ENCODE measurements around the gene PTPN9. TPM values are rescaled to one million over a fixed set of nuclear protein-coding genes. Genes with fewer than 3 reads are reported as not detected.
"Not testable (repeated sequence)": the region's sequence is repeated elsewhere in the genome, so short reads cannot be mapped to it uniquely, and the experiment has no call there.

Gene PTPN9
- total RNA-seq, 2 donors from 2014 or later = 17.8 to 38.4 TPM

DNA sequence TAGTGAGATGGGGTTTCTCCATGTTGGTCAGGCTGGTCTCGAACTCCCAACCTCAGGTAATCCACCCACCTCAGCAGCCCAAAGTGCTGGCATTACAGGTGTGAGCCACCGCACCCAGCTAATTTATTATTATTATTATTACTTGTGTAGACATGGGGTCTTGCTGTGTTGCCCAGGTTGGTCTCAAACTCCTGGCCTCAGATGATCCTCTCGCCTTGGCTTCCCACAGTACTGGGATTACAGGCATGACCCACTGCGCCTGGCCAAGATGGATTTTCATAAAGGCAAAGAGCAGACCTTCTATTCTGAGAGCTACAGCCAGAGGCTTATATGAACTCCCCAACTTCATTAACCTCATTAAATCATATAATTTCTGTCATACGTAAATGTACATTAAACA, 17.2 kb downstream of the PTPN9 start:
- Mint-ChIP-seq H3K4me1 (peaks cover 5% of the 10 kb centered on the region), H3K9me3 (no peaks in the 10 kb centered on the region), H3K4me3 (no peak overlapping the region), H3K36me3 (ENCODE audit: low read depth) (peaks cover 4% of the 10 kb centered on the region), H3K27ac (no peak overlapping the region), H3K27me3 (no peaks in the 10 kb centered on the region)
- ATAC-seq (replicated peaks) = no peak

DNA sequence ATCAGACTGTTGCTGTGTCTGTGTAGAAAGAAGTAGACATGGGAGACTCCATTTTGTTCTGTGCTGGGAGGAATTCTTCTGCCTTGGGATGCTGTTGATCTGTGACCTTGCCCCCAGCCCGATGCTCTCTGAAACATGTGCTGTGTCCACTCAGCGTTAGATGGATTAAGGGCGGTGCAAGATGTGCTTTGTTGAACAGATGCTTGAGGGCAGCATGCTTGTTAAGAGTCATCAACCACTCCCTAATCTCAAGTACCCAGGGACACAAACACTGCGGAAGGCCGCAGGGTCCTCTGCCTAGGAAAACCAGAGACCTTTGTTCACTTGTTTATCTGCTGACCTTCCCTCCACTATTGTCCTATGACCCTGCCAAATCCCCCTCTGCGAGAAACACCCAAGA, 19.8 kb downstream of the PTPN9 start:
- not testable (repeated sequence) for H3K27ac Mint-ChIP-seq; H3K4me1 Mint-ChIP-seq; H3K27me3 Mint-ChIP-seq; ATAC-seq (replicated peaks); H3K9me3 Mint-ChIP-seq; H3K36me3 Mint-ChIP-seq (ENCODE audit: low read depth); H3K4me3 Mint-ChIP-seq

DNA sequence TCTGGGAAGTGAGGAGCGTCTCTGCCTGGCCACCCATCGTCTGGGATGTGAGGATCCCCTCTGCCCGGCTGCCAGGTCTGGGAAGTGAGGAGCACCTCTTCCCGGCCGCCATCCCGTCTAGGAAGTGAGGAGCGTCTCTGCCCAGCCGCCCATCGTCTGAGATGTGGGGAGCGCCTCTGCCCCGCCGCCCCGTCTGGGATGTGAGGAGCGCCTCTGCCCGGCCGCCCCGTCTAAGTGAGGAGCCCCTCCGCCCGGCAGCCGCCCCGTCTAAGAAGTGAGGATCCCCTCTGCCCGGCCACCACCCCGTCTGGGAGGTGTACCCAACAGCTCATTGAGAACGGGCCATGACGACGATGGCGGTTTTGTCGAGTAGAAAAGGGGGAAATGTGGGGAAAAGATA, 20.2 kb downstream of the PTPN9 start:
- not testable (repeated sequence) for H3K4me3 Mint-ChIP-seq; H3K36me3 Mint-ChIP-seq (ENCODE audit: low read depth); ATAC-seq (replicated peaks); H3K4me1 Mint-ChIP-seq; H3K9me3 Mint-ChIP-seq; H3K27ac Mint-ChIP-seq; H3K27me3 Mint-ChIP-seq

DNA sequence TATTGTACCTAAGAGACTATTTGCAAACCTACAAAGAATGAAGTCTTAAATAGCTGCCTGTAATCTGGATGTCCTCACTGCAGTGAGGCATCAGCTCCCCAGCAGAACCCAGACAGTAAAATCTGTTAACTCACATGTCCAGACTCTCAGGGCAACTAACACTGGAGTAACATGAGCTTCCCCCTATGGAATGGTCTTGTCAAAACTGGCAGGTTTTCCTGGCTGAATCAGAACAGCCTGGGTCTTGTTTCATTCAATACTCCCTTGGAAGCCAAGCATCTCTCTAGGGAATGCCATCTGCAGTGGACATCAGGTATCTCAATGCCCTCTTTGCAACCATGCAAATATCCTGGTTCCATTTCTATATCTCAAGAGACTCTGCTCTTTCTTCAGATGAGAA, 24.4 kb downstream of the PTPN9 start:
- H3K27ac Mint-ChIP-seq = no peak overlapping the region
- no peaks in the 10 kb centered on the region for H3K9me3 Mint-ChIP-seq

DNA sequence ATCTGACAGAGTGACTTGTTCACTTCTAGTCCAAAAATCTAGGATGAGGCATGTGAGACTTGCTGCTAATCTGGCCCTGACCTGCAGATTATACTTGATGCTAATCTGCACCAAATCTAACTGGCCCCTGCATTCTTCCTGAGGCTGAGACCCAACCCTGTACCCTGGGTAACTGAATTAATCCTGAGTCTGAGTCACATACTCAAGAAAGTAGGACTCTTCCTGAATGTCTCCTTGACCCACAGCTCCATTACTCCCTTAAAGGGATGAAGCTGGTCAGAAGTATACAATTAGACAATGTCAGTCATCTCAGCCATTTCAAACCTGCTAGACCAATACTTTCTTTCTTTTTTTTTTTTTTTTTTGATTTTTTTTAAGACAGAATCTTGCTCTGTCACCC, 25.5 kb downstream of the PTPN9 start:
- no peaks in the 10 kb centered on the region for H3K9me3 Mint-ChIP-seq
- no peak for ATAC-seq (replicated peaks)

More for the DNA sequence above, 24.4 kb downstream of the PTPN9 start:
- Mint-ChIP-seq H3K4me1 (peaks cover 5% of the 10 kb centered on the region), H3K4me3 (no peak overlapping the region), H3K27me3 (no peaks in the 10 kb centered on the region), H3K36me3 (ENCODE audit: low read depth) (no peaks in the 10 kb centered on the region)
- no peak for ATAC-seq (replicated peaks)

DNA sequence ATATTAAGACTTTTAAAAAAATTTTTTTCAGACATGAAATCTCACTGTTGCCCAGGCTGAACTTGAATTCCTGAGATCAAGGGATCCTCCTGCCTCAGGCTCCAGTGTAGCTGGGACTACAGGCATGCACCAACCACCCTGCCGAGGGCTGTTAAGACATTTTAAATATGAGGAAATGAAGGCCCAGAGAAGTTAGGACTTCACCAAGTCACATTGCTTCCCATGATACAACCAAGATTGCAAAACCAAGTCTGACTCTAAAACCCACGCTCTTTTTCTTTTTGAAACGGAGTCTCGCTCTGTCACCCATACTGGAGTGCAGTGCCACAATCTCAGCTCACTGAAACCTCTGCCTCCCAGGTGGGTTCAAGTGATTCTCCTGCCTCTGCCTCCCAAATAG, 28.0 kb downstream of the PTPN9 start:
- Mint-ChIP-seq H3K36me3 (ENCODE audit: low read depth) (no peaks in the 10 kb centered on the region), H3K27me3 (no peaks in the 10 kb centered on the region), H3K4me3 (no peak overlapping the region), H3K9me3 (no peaks in the 10 kb centered on the region), H3K4me1 (no peaks in the 10 kb centered on the region), H3K27ac (no peak overlapping the region)
- no peak for ATAC-seq (replicated peaks)

More for the DNA sequence above, 25.5 kb downstream of the PTPN9 start:
- Mint-ChIP-seq H3K36me3 (ENCODE audit: low read depth) (no peaks in the 10 kb centered on the region), H3K27me3 (no peaks in the 10 kb centered on the region), H3K27ac (no peak overlapping the region), H3K4me3 (no peak overlapping the region), H3K4me1 (peaks cover 5% of the 10 kb centered on the region)

DNA sequence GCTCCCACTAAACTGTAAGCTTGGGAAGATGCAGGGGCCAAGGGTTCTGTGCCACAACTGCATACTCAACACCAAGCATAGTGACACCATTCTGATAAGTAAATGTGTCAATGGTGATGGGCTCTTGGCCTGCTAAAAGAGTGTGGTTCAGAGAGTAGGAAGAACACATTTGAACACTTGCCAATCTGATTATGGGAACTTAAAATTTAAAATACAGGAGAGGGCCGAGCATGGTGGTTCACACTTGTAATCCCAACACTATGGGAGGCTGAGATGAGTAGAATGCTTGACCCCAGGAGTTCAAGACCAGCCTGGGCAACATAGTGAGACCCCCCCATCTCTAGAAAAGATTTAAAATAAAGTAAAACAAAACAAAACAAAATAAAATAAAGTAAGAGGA, 34.1 kb downstream of the PTPN9 start:
- Mint-ChIP-seq H3K4me3 (no peak overlapping the region), H3K27ac (peak overlapping the region; percentile 74), H3K36me3 (ENCODE audit: low read depth) (no peaks in the 10 kb centered on the region), H3K4me1 (peaks cover 18% of the 10 kb centered on the region), H3K9me3 (no peaks in the 10 kb centered on the region), H3K27me3 (no peaks in the 10 kb centered on the region)
- no peak for ATAC-seq (replicated peaks)

DNA sequence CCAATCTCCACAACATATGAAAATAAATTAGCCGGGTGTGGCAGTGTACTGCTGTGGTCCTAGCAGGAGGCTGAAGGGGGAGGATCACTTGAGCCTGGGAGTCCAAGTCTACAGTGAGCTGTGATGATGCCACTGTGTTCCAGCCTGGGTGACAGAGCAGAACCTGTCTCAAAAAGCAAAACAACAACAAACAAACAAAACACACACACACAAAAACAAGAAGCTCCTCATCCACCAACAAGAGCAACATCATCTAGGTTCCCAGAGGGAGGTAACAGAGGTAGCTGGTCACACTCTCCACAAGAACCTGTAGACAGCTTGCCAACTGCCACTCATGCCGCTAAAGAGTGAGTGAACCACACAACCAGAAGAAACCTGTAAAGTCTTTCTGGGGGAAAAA, 34.8 kb downstream of the PTPN9 start:
- no peak for ATAC-seq (replicated peaks)
- no peak overlapping the region for H3K4me3 Mint-ChIP-seq
- no peaks in the 10 kb centered on the region for H3K36me3 Mint-ChIP-seq (ENCODE audit: low read depth)
- H3K4me1 Mint-ChIP-seq = peaks cover 18% of the 10 kb centered on the region
- H3K27ac Mint-ChIP-seq = peak overlapping the region; percentile 8
- H3K27me3 Mint-ChIP-seq = no peaks in the 10 kb centered on the region
- H3K9me3 Mint-ChIP-seq = no peaks in the 10 kb centered on the region

DNA sequence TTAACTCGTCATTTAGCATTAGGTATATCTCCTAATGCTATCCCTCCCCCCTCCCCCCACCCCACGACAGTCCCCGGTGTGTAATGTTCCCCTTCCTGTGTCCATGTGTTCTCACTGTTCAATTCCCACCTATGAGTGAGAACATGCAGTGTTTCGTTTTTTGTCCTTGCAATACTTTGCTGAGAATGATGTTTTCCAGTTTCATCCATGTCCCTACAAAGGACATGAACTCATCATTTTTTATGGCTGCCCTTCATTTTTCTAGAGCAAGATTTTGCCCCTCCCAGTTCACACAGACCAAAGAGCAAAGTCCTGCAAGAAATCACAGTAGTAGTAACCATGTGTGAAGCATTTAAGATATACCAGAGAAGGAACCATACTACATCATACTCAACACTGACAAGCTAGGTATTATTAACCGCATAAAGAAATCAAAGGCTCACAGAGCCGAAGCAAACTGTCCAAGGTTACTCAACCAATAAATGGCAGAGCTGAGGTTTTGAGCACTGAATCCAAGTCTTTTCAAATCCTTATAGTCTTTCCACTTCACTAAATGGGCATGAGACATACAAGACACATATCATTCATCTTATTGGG, 36.1 kb downstream of the PTPN9 start:
- H3K27me3 Mint-ChIP-seq; H3K9me3 Mint-ChIP-seq; ATAC-seq (replicated peaks); H3K4me3 Mint-ChIP-seq; H3K36me3 Mint-ChIP-seq (ENCODE audit: low read depth): not testable (repeated sequence)
- H3K27ac Mint-ChIP-seq = peak overlapping the region; percentile 13
- peaks cover 18% of the 10 kb centered on the region for H3K4me1 Mint-ChIP-seq

DNA sequence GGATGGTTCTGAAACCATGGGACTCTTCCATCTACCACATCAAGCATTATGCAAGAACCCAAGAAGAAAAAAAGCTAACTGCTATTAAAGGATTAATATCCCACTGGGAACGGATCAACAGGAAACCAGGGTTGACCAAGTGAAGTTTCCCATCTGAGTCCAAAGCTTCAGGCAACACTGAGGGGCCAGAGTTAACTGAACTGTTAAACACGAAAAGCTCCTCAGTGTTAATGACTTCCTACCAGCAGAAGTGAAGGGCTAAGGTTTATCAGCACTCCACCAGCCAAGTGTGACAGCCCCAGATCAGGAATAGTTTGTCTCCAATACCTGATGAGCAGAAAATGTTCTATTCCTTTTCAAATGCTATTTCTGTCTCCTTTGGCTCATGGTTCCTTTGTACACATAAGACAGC, 36.7 kb downstream of the PTPN9 start:
- Mint-ChIP-seq H3K36me3 (ENCODE audit: low read depth) (no peaks in the 10 kb centered on the region), H3K27me3 (no peaks in the 10 kb centered on the region), H3K9me3 (no peaks in the 10 kb centered on the region), H3K4me3 (no peak overlapping the region), H3K27ac (no peak overlapping the region), H3K4me1 (peaks cover 18% of the 10 kb centered on the region)
- no peak for ATAC-seq (replicated peaks)

DNA sequence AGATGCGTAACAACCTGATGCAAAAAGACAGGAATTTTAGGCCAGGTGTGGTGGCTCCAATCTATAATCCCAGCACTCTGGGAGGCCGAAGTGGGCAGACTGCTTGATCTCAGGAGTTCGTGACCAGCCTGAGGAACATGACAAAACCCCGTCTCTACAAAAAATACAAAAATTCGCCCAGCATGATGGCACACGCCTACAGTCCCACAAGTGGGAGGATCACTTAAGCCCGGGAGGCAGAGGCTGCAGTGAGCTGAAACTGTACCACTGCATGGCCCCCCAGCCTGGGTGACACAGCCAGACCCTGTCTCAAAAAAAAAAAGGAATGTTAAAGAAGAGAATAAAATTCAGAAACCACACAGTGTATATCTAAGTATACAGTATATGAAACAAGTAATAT, 40.7 kb downstream of the PTPN9 start:
- Mint-ChIP-seq H3K4me3 (no peak overlapping the region), H3K4me1 (peaks cover 20% of the 10 kb centered on the region), H3K9me3 (no peaks in the 10 kb centered on the region), H3K27ac (no peak overlapping the region), H3K36me3 (ENCODE audit: low read depth) (peaks cover 16% of the 10 kb centered on the region), H3K27me3 (no peaks in the 10 kb centered on the region)
- no peak for ATAC-seq (replicated peaks)

DNA sequence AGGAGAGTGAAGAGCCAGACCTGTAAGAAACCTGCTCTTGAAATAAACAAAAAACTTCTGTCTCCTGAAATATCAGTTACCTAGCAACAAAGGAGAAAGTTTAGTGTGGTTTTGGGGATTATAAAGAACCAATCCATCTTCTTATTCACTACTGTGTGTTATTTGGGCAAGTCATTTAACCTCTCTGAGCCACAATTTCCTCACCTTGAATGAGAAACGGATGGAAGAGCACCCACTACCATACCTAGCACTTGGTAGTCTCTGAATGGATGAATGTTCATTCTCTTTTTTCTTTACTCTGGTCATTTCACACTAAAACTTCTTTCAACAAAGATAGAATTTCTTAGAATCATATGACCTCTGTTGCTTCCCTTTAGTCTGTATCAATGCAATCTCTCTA, 45.2 kb downstream of the PTPN9 start:
- no peak overlapping the region for H3K4me3 Mint-ChIP-seq
- H3K27ac Mint-ChIP-seq = peak overlapping the region; percentile 78
- no peaks in the 10 kb centered on the region for H3K27me3 Mint-ChIP-seq
- H3K9me3 Mint-ChIP-seq = no peaks in the 10 kb centered on the region
- H3K36me3 Mint-ChIP-seq (ENCODE audit: low read depth) = peaks cover 16% of the 10 kb centered on the region
- ATAC-seq (replicated peaks) = peak; percentile 63
- H3K4me1 Mint-ChIP-seq = peaks cover 17% of the 10 kb centered on the region

DNA sequence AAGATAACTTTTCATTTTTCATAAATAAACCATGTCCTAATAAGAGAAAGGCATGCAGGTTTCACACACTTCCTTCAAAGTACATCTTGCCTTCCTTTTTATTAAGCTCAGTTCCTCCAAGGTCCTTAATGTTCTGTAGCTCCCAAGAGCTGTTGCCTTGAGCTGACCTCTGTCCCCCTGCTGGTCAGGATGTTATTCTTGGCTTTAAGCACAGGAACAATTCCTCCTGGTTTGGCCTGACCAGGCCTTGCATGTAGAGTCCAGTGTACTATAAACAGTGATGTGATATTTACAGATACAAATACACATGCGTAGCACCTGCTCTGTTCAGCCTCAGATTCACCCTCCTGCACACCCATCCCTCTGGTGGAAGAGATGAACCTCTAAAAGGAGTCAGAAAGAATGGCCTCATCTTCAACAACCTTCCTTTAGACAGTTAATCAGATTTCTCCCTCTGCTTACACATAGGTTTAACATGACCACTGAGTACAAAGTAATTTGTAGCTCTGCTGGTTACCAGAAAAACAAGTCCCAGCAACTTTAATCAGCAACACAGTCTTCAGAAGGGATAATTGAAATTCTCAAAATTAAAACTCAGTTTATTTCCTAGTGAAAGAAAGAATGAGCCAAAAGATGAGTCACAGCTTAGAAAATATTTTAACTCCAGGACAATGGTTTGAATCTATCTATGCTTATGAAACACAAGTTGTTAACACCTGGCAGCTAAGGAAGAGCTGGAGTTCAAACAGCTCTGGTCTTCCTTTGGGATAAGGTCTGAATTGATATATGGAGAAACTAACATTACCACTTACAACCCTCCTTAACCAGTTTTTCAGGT, 46.5 kb downstream of the PTPN9 start:
- Mint-ChIP-seq H3K36me3 (ENCODE audit: low read depth) (peaks cover 16% of the 10 kb centered on the region), H3K4me3 (no peak overlapping the region), H3K9me3 (no peaks in the 10 kb centered on the region), H3K27me3 (no peaks in the 10 kb centered on the region), H3K27ac (peak overlapping the region; percentile 78), H3K4me1 (peaks cover 17% of the 10 kb centered on the region)
- ATAC-seq (replicated peaks) = peak; percentile 31

DNA sequence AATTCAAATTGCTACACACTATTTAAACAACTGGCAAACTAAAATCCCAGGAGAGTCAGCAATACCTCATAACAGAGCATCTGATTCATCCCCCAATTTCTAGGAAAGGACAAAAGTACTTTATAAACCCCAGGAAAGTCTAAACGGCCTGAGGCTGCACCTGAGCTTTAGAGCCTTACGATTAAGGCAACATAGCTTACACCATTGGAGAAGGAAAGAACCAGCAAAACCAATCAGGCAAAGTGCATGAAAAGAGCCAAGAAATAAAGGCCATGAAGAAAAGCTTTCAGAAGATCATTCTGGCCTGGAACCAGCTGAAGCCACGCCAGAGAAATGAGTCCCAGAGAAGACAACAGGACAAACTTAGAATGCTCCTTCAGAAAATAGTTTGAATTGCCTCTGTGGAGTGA, 48.1 kb downstream of the PTPN9 start:
- no peaks in the 10 kb centered on the region for H3K9me3 Mint-ChIP-seq
- no peaks in the 10 kb centered on the region for H3K27me3 Mint-ChIP-seq
- no peak overlapping the region for H3K4me3 Mint-ChIP-seq
- H3K27ac Mint-ChIP-seq = no peak overlapping the region
- H3K36me3 Mint-ChIP-seq (ENCODE audit: low read depth) = peaks cover 21% of the 10 kb centered on the region
- ATAC-seq (replicated peaks) = no peak
- peaks cover 10% of the 10 kb centered on the region for H3K4me1 Mint-ChIP-seq

DNA sequence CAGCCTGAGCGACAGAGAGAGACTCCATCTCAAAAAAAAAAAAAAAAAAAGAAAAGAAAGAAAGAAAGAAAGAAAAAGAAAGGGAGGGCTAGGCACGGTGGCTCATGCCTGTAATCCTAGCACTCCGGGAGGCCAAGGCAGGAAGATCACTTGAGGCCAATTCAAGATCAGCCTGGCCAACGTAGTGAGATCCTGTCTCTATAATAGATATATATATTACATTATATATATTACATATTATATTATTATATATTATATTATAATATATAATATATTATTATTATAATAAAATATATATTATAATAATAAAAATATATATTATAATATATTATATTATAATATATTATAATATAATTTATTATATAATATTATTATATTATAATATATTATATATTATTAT, 48.9 kb downstream of the PTPN9 start:
- H3K9me3 Mint-ChIP-seq = no peaks in the 10 kb centered on the region
- ATAC-seq (replicated peaks) = no peak
- H3K36me3 Mint-ChIP-seq (ENCODE audit: low read depth) = peaks cover 29% of the 10 kb centered on the region
- no peak overlapping the region for H3K27ac Mint-ChIP-seq
- no peaks in the 10 kb centered on the region for H3K27me3 Mint-ChIP-seq
- H3K4me3 Mint-ChIP-seq = no peak overlapping the region
- H3K4me1 Mint-ChIP-seq = peaks cover 9% of the 10 kb centered on the region
